GM21367 (cell line): ENCODE results near the gene GCLC.
"Not testable (repeated sequence)": the region's sequence is repeated elsewhere in the genome, so short reads cannot be mapped to it uniquely, and the experiment has no call there.

Experiments used
- ATAC-seq: cut with Tn5 transposase; IDR thresholded peaks from one replicate; pipeline ENCODE4 v1.9.1; 2021; ENCODE audit not compliant: unreplicated experiment

The GCLC gene

DNA sequence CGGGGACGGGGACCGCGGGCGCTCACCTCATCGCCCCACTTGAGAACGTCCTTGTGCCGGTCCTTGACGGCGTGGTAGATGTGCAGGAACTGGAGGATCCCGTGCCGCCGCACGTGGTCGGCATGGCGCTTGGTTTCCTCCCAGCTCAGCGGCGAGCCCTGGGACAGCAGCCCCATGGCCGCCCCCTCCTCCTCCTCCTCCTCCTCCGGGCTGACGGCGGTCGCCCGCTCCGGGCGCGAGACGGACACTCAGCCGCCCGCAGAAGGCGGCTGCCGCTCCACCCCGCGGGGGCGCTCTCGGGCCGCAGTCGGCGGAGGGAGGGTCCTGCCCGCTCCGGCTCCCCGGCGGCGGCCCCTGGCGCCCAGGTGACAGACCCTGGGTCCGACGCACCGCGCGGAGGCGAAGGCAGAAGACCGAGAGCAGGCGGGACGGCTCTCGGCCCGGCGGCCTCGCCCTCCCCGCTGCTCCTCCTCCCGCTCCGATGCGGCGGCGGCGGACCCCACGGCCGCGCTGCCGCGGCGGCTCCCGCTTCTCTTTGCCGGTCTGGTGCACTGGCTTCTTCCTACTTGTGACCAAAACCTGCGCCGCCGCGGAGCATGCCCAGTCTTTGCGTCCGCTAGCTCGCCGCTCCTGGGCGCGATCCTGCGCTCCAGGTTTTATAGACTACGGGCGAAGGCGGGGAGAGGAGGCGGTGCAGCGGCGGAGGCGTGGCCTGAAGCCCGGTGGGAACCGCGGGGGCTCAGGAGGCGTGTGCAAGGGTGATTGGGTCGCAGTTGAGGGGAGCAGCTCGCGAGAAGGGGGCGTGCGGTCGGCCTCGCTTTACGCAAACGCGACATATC lies at the start of gene GCLC:
TSS of gene GCLC (minus strand) at position 632 of the 839 bp plus-strand sequence. CDS start at position 176, 456 bp downstream.
- peak; percentile 53 for ATAC-seq

DNA sequence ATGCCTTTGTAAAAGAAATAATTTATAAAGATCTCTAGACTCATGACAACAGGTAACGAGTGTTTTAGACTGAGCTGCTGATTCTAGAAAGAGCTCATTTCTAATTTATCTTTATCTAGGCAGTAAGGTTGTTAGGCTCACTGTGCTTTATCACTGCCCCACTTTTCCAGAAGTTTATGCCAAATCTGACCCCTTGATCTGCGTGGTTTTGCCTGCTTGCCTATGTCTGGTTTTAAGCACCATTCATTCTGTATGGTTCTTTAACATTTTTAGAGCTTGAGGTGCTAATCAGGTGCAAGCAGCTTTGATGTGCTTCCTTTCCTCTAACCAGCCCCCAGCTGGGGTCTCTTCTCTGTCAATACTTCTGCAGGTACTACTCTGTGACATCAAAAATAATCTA lies 49.7 kb upstream of the GCLC start:
- ATAC-seq: no peak

DNA sequence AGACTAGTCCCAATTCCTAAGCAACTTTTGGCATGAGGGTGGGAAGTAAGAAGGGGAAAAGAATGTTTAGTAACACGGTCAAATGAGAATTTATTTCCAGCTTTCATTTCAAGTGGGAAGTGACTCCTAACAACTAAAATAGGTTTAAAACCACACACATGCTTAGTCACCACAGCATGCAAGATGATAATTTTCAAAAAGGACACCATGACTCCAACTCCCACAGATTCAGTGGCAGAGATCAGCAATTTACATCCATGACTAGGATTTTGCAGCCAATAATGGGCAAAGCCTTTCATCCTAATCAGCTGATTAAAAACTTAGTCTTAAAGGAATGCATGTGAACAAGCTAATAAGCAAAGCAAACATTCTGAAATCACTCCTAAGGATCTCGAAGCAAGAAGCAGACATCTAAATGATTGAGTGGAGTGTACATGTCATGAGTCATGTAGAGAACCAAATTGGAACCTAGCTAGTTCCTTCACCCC lies 48.1 kb upstream of the GCLC start:
- ATAC-seq: no peak

DNA sequence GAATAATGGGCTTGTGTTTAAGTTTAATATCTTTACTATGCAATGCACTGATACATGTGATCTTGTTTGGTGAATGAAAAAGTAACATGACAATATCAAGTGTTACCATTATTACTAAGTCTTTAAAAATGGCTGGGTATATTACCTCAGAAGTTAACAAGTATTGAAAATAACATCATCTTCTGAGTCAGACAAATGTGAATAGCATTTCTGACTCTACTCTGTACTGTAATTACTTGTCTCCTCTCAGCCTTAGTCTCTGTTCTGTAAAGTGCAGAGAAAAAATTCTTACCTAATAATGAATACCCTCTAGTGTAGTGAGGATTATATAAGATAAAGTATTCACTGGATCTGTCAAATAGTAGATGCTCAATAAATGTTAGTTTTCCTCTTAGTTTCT lies 47.0 kb upstream of the GCLC start:
- ATAC-seq: no peak

DNA sequence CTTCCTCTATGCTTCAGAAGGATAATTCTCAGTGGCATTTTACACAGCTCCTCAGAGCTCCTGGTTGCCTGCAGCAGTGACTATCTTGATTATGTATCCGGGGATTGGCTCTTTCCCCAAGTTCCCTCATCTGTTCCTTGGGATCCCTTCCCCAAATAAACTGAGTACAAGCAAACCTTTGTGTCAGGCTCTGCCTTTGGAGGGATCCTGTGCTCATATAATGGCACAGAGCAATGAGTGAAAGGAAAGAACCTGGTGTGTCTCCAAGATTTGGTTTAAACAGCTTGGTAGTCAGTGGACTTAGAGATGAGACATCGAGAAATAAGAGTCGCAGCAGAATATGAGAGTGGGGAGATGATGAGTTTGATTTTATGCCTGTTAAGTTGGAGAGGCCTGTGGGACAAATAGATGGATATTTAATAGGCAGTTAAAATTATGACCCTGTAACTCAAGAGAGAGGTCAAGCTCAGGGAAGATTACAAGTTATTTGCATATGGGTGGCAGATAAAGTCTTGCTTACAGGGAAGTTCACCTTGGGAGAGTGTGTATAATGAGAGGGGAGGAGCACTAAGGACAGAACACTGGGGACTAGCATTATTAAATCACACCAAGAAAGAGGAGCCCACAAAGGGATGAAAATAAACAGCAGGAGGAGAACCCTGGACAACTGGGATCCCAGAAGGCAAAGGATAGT lies 44.1 kb upstream of the GCLC start:
- ATAC-seq: no peak

DNA sequence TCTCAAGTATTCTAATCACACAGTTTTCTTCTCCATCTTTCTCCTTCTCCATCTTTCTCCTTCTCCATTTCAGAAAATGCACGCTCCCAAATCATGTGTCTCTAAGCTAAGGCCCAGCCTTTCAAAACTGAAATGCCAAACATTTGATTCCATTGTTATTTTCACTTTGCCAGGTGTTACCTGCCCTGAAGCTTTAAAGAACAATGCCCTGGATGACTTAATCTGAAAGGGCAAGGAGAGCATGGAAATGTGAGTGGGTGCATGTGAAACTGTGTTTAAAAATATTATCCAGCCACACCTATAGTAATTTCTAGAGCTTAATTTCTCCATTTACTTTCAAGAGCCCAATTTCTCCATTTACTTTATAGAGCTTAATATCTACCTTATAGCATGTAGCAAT lies 42.4 kb upstream of the GCLC start:
- no peak for ATAC-seq

DNA sequence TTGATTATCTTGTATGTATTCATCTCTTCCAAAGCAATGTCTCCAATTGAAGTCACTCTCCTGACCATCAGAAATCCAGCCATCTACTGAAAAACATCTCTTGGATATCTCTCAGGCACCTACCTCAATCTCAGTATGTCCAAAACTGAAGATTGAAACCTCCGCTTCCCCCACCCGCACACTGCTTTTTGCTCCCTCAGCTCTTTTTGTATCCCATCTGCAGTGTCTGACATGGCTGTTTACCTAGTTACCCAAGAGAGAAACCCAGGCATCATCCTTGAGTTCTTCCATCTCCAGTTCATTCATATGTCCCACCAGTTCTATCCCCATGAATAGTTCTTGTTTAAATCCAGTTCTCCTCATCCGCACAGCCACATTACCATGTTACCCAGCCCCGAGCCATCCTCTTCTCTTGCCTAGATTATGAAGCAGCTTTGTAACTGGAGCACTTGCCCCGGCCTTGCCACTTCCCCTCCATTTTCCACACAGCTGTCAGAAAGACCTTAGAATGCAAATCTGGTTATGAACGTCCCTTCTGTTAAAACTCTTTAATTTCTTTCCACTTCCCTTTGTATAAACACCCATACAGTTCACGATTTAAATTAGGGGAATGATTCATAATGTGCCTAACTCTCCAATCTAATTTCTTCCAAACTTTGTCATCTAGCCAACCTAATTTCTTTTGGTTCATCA lies 40.5 kb upstream of the GCLC start:
- no peak for ATAC-seq

DNA sequence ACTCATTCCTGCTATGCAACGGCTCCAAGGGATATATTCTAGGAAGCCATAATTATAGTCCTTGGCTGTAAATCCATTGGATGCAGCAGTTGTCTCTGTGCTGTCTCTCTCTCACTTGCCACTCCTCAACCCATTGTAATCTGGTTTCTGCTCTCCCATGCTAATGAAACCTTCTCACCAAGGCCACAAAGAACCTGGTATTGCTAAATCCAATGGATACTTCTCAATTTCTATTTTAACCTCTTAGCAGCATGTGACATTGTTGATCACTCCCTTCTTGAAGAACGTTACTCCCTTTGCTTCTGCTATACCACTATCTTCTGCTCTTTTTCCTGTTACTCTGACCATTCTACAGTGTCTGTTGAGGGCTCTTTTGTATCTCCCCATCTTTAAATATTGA lies 39.8 kb upstream of the GCLC start:
- ATAC-seq: no peak

DNA sequence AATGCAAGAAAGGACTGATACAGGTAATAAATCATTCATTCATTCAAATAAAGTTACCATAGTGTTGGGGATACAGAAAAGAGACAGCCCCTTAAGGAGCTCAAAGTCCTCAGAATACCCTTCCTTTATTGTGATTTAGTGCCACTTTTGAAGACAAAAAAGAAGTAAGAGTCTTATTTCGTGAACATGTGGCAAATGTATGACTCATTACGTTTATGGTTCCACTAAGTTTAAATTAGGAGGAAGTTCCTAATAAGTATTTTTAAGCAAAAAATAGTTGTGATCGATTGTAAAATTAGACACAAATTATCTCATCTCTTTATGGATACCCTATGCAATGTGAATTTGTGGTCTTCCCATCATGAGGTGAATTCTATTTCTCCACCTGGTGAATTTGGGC lies 38.5 kb upstream of the GCLC start:
- ATAC-seq: no peak

DNA sequence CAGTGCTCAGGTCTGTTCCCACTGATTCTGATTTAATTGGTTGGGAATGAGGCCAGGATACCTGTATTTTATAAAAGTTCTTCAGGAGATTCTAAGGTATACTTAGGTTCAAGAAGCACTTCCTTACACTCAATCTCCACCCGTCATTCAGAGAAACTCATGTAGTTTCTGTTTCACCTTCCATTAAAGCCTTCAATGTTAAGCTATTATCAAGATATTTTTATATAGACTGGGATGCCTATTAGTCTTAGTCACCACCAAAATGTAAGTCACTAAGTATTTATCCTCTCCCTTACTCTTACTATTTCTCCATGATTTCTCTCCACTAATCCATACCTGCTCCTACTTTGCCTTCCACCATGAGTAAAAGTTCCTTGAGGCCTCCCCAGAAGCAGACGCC lies 38.1 kb upstream of the GCLC start:
- no peak for ATAC-seq

DNA sequence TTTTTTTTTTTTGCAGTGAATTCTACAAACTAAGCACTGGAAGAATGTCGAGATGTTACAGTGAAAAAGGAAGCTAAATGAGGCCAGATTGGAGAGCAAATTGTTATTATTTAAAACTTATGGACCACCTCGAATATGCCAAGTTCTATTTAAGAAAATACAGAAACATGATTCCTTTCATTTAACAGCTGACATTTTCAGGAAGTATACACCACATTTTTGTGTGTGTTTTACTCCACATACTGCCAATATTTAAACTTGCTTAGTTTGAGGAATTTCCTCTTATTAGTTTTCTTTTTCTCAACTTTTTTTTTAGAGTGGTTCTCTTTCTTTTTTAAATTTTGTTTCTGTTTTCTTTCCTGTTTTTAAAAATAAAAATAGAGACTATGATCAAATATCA lies 37.0 kb upstream of the GCLC start:
- ATAC-seq: no peak

DNA sequence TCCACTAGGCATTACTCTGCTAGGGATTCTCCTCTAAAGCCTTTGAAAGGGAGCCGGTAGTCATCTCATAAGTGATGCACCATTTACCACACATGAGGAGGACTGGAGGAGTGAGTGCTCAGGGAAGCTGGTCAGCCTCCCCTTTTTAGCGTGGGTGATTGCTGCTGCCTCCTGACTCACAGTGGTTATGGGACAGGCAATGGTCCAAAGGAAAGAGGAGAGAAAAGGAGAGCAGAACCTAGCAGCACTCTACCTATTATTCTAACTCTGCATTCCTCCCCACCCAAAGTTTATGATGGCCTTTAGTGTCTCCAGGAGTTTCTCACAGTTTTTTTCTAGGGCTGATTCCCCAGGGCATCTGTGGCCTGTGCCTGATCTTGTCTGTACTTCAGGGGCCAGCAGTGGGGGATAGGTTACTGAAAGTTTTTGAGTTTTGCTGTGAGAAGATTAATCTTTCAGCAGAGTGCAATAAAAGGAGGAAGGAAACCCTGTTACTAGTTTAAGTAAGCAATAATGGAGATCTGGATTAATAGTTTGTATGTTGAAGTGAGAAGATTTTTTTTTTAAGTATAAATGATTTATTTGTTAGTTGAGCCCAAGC lies 36.4 kb upstream of the GCLC start:
- ATAC-seq: no peak

DNA sequence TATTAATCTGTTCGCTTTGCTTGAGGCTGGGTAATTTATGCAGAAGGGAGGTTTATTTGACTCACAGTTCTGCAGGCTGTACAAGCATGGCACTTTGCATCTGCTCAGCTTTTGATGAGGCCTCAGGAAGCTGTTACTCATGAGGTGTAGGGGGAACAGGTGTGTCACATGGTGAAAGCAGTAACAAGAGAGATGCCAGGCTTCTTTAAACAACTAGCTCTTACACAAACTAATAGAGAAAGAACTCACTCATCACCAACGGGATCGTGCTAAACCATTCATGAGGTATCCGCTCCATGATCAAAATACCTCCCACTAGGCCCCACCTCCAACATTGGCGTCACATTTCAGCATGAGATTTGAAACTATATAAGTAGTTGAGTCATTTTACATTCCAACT lies 34.4 kb upstream of the GCLC start:
- ATAC-seq: no peak

DNA sequence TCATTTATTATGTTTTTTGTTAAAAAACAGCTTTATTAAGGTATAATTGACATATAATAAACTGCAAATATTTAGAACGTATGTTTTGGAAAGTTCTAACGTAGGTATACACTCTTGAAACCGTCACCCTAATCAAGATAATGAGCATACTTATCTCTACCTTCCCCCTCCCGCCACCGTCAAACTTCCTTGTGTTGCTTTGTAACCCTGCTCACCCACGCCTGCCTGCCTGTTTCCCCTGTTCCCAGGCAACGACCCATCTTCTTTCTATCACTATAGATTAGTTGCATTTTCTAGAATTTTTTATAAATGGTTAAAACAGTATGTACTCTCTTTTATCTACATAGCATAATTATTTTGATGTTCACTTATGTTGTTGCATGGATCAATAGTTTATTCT lies 33.5 kb upstream of the GCLC start:
- no peak for ATAC-seq

DNA sequence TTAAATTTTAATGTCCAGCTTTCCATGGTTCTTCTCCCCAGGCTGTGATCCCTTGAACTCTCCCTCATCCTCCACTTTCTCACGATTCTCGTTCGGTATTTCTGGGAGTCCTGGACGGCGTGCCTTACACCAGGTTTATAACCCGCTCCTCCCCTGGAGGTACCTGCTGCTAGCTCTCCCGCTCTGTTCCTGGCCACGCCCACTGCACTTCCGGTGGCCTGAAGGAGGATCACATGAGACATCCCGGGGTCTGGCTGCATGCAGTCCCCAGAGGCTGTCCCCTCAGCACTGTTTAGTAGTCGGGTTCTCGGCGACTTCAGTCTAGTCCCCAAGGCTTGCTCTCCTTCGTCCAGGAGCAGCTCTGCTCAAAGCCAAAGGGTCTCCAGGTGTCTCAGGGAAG lies 28.4 kb upstream of the GCLC start:
- no peak for ATAC-seq

DNA sequence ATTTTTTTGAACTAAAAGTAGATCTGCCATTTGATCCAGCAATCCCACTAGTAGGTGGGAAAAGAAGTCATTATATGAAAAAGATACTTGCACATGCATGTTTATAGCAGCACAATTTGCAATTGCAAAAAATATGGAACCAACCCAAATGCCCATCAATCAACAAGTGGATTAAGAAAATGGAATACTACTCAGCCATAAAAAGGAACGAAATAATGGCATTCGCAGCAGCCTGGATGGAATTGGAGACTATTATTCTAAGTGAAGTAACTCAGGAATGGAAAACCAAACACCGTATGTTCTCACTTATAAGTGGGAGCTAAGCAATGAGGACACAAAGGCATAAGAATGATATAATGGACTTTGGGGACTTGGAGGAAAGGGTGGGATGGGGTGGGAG lies 27.5 kb upstream of the GCLC start:
- ATAC-seq: not testable (repeated sequence)

DNA sequence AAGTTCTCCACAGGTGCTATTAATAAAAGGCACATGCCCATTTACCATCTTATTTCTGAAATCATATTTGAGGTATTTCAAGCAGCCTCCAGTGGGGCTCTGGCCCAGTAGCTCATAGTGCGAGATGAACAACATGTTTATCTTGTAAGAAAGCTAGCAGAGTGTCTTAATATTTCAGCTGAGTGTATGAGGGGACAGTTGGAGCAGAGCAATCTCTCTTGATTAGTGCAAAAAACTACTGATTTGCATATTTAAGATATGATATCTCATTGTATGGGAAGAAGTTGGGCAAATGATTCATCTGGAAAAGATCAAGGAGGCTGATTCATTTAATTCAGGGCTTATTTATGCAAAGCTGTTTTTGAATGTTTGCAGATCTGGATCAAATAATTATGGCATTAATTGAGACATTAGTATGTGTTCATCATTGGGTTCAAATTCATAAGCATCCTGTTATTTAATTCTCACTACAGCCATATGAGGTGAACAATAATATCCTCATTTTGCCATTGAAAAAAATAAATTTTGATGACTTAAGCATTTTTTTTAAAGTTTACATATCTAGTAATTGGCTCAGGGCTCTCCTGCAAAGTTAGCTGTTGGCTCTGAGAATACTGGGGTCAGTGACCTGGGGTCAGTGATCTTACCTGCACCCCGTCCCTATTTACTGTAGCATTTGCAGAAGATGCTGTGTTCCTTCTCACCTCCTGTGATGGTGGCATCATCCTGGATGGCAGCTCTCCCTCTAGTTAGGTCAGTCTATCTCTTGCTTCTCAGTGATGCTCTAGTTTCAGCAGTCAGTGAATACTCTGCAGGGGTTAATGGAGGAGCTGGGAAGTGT lies 24.1 kb upstream of the GCLC start:
- no peak for ATAC-seq

DNA sequence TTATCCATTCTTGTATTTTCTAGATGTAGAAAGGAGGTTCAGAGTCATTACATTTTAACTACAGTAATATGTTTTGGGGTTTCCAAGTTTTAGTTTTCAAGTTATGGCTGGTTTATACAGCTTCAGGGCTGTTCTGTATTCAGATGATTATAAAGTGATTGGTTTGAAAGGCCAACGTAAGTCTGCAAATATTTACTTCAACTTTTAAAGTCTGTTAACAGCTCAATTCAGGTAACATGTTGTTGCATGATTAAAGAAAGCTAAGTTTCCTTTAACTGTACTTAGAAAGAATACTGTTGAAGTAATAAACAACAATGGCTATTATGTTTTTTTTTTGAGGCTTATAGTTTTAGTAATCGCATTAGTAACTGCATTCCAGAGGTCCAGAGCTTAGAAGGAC lies 22.8 kb upstream of the GCLC start:
- ATAC-seq: no peak

DNA sequence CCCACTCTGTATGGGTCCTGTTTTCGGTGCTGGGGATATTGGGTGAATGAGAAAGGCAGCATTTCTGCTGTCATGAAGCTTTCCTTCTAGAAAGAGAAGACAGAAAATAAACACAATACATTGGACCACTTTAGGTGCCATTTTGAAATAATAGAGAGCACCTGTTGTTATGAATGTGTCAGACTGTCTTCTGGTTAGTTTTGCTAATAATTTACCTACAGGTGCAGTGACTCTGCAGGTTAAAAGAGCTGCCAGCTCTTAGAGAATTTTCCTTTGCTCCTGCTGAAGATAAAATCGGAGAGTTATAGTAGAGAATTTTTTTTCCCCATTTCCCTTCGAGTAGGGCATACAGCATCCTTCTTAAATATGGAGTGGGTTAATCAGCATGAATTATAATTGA lies 21.9 kb upstream of the GCLC start:
- no peak for ATAC-seq

DNA sequence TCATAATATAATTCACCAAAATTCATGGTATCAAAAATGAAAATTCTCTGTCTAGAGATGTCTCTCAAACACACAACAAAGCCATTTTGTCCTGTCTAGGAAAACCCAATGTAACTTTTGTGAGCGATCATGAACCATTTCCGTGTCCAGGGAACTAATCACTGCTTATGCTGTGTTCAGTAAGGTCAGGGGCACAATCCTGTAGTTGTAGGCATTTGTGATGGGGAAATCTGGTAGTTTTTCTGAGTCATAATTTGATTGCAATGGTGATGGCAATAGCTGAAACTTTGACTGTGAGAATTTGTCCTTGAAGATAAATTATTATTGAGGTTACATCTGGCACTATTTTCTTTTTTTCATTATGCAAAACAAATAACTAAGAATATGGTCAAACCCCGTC lies 21.0 kb upstream of the GCLC start:
- no peak for ATAC-seq
